ENCODE measurements around the gene SLC4A7. TPM values are rescaled to one million over a fixed set of nuclear protein-coding genes. Genes with fewer than 3 reads are reported as not detected.
"Not testable (repeated sequence)": the region's sequence is repeated elsewhere in the genome, so short reads cannot be mapped to it uniquely, and the experiment has no call there.

Gene SLC4A7
- total RNA-seq, 2 experiments from 2014 or later, result 55.0 to 57.5 TPM

GRCh38 chr3:27335571-27335970 is 148.6 kb downstream of the SLC4A7 start:
- CTCF ChIA-PET, result no interaction called here
- Mint-ChIP-seq H3K4me3 (no peak overlapping the region), H3K27ac (no peak overlapping the region), H3K9me3 (ENCODE audit: low read depth) (no peaks in the 10 kb centered on the region), H3K36me3 (no peaks in the 10 kb centered on the region), H3K4me1 (peaks cover 6% of the 10 kb centered on the region), H3K27me3 (peaks cover 2% of the 10 kb centered on the region)
- DNase-seq (no peak), ATAC-seq (no peak)

- Mint-ChIP-seq H3K4me1 (no peaks in the 10 kb centered on the region), H3K27ac (no peak overlapping the region), H3K27me3 (peaks cover 2% of the 10 kb centered on the region), H3K9me3 (ENCODE audit: low read depth) (peaks cover 2% of the 10 kb centered on the region), H3K36me3 (peaks cover 3% of the 10 kb centered on the region), H3K4me3 (no peak overlapping the region)
- no peak for ATAC-seq
- no peak for DNase-seq
- CTCF ChIA-PET, result no interaction called here
These were observed 150.3 kb downstream of the SLC4A7 start for GRCh38 chr3:27333843-27334242.

GRCh38 chr3:27328982-27329762 is 155.0 kb downstream of the SLC4A7 start:
- CTCF ChIA-PET, result not testable (repeated sequence)

GRCh38 chr3:27326629-27327545 is 157.3 kb downstream of the SLC4A7 start:
- CTCF ChIA-PET, result no interaction called here
- peaks cover 5% of the 10 kb centered on the region for H3K4me1 Mint-ChIP-seq
- peaks cover 5% of the 10 kb centered on the region for H3K9me3 Mint-ChIP-seq (ENCODE audit: low read depth)
- ATAC-seq (no peak), DNase-seq (no peak)
- H3K4me3 Mint-ChIP-seq, result no peak overlapping the region
- no peaks in the 10 kb centered on the region for H3K27me3 Mint-ChIP-seq
- no peak overlapping the region for H3K27ac Mint-ChIP-seq
- H3K36me3 Mint-ChIP-seq, result peaks cover 7% of the 10 kb centered on the region

More at GRCh38 chr3:27328982-27329762, 155.0 kb downstream of the SLC4A7 start:
- H3K4me3 Mint-ChIP-seq; DNase-seq; H3K4me1 Mint-ChIP-seq; H3K9me3 Mint-ChIP-seq (ENCODE audit: low read depth); ATAC-seq; H3K36me3 Mint-ChIP-seq; H3K27ac Mint-ChIP-seq; H3K27me3 Mint-ChIP-seq: not testable (repeated sequence)

- DNase-seq (no peak), ATAC-seq (no peak)
- Mint-ChIP-seq H3K27me3 (no peaks in the 10 kb centered on the region), H3K4me3 (no peak overlapping the region), H3K4me1 (peaks cover 5% of the 10 kb centered on the region), H3K9me3 (ENCODE audit: low read depth) (peaks cover 5% of the 10 kb centered on the region), H3K27ac (no peak overlapping the region), H3K36me3 (peaks cover 7% of the 10 kb centered on the region)
- CTCF ChIA-PET, result no interaction called here
These were observed 158.0 kb downstream of the SLC4A7 start for GRCh38 chr3:27326202-27326601.

GRCh38 chr3:27325419-27325818 is 158.8 kb downstream of the SLC4A7 start:
- ATAC-seq, result no peak
- CTCF ChIA-PET, result no interaction called here

GRCh38 chr3:27324686-27325085 is 159.5 kb downstream of the SLC4A7 start:
- no peak for ATAC-seq

More at GRCh38 chr3:27325419-27325818, 158.8 kb downstream of the SLC4A7 start:
- H3K9me3 Mint-ChIP-seq (ENCODE audit: low read depth), result peaks cover 5% of the 10 kb centered on the region
- H3K36me3 Mint-ChIP-seq, result peaks cover 7% of the 10 kb centered on the region
- peaks cover 5% of the 10 kb centered on the region for H3K4me1 Mint-ChIP-seq
- H3K27ac Mint-ChIP-seq, result no peak overlapping the region
- no peaks in the 10 kb centered on the region for H3K27me3 Mint-ChIP-seq
- DNase-seq, result no peak
- H3K4me3 Mint-ChIP-seq, result no peak overlapping the region

GRCh38 chr3:27323087-27323570 is 161.1 kb downstream of the SLC4A7 start:
- Mint-ChIP-seq H3K4me1 (peaks cover 5% of the 10 kb centered on the region), H3K27ac (no peak overlapping the region), H3K27me3 (no peaks in the 10 kb centered on the region), H3K36me3 (no peaks in the 10 kb centered on the region), H3K4me3 (no peak overlapping the region), H3K9me3 (ENCODE audit: low read depth) (no peaks in the 10 kb centered on the region)
- ATAC-seq (no peak), DNase-seq (no peak)
- CTCF ChIA-PET, result no interaction called here

More at GRCh38 chr3:27324686-27325085, 159.5 kb downstream of the SLC4A7 start:
- Mint-ChIP-seq H3K27me3 (no peaks in the 10 kb centered on the region), H3K4me3 (no peak overlapping the region), H3K4me1 (peaks cover 5% of the 10 kb centered on the region), H3K27ac (no peak overlapping the region), H3K9me3 (ENCODE audit: low read depth) (peaks cover 5% of the 10 kb centered on the region), H3K36me3 (peaks cover 7% of the 10 kb centered on the region)
- CTCF ChIA-PET, result no interaction called here
- no peak for DNase-seq

Other genes with a start within 250 kb of the SLC4A7 start
- gene NEK10, start 115.0 kb downstream of the SLC4A7 start, total RNA-seq, result under 1 TPM; 0.70 to 0.73 TPM
- 10 to 100 TPM in 1 of 2 experiments, 1 to 10 TPM in 1; 7.3 to 12.5 TPM for gene EOMES, start 237.9 kb upstream of the SLC4A7 start, total RNA-seq

All from activated CD8-positive, alpha-beta memory T cell treated with anti-CD3 and anti-CD28 coated beads, Interleukin-2, amount 10 ng/mL, durations not matched to agents 7 days and 5 days (primary cell).